PC-9 (cell line): ENCODE results near the gene HYAL1. TPM values are rescaled to one million over a fixed set of nuclear protein-coding genes. Genes with fewer than 3 reads are reported as not detected.

Source experiments
- BruUV-seq: library from RNA; stranded (reverse); fragments of 400-500 nt; replicated peaks from 2 replicates; lab custom pipeline; 2021; lab: Mats Ljungman, UMichigan
- CTCF ChIA-PET: fragments of 300-600 bp; sonication (Branson Sonifier 250); formaldehyde crosslinking; loops from one replicate; lab custom pipeline; 2022; ENCODE audit warnings: antibody characterized with exemption; lab: Charles Lee
- POLR2A ChIA-PET: fragments of 300-600 bp; sonication (Branson Sonifier 250); formaldehyde crosslinking; loops from one replicate; lab custom pipeline; 2022; ENCODE audit warnings: antibody characterized with exemption; ENCODE audit not compliant: unreplicated experiment; lab: Charles Lee
- DNase-seq, 2 experiments: peaks; one replicate each; pipeline versions ENCODE4 v3.0.0 to v3.0.0-alpha.2; 2015 to 2022; ENCODE audit warnings: mixed read lengths in 1 of 2
- H2AFZ ChIP-seq: fragments of 200-600 bp; sonication (generic); 2 replicates; pipeline ENCODE4 v1.8.1; 2017; ENCODE audit warnings: antibody characterized with exemption
- H3F3A ChIP-seq: fragments of 200-600 bp; sonication (generic); 2 replicates; pipeline ENCODE4 v1.8.1; 2017; ENCODE audit warnings: antibody characterized with exemption, mild to moderate bottlenecking, low read depth; ENCODE audit not compliant: insufficient read depth
- H3K27ac ChIP-seq: fragments of 200-600 bp; sonication (generic); 2 replicates; pipeline ENCODE4 v1.6.1; 2016; ENCODE audit warnings: mixed run types
- H3K27me3 ChIP-seq: fragments of 200-600 bp; sonication (generic); 2 replicates; pipeline ENCODE4 v1.6.1; 2016; ENCODE audit warnings: low read depth, mixed run types; ENCODE audit not compliant: insufficient read depth
- H3K36me3 ChIP-seq: fragments of 200-600 bp; sonication (generic); 2 replicates; pipeline ENCODE4 v1.6.1; 2016; ENCODE audit warnings: low read depth, mixed run types
- H3K4me1 ChIP-seq: fragments of 200-600 bp; sonication (generic); replicated peaks from 2 replicates; pipeline ENCODE4 v1.6.1; 2016; ENCODE audit warnings: mixed run types; ENCODE audit not compliant: insufficient read depth
- H3K4me2 ChIP-seq: fragments of 200-600 bp; sonication (generic); 2 replicates; pipeline ENCODE4 v1.6.1; 2017; ENCODE audit warnings: mixed run types
- H3K4me3 ChIP-seq: fragments of 200-600 bp; sonication (generic); 2 replicates; pipeline ENCODE4 v1.6.1; 2016; ENCODE audit warnings: mixed run types
- H3K79me2 ChIP-seq: fragments of 200-600 bp; sonication (generic); 2 replicates; pipeline ENCODE4 v1.6.1; 2017; ENCODE audit warnings: low read depth, mixed run types
- H3K9me2 ChIP-seq: fragments of 200-600 bp; sonication (generic); 2 replicates; pipeline ENCODE4 v1.8.1; 2017; ENCODE audit warnings: mild to moderate bottlenecking; ENCODE audit not compliant: insufficient read depth
- H3K9me3 ChIP-seq: fragments of 200-600 bp; sonication (generic); 2 replicates; pipeline ENCODE4 v1.8.1; 2016; ENCODE audit warnings: low read depth; ENCODE audit not compliant: insufficient read depth
- H4K20me1 ChIP-seq: fragments of 200-600 bp; sonication (generic); 2 replicates; pipeline ENCODE4 v1.8.1; 2017; ENCODE audit not compliant: insufficient read depth
- CTCF ChIP-seq: fragments of 200-600 bp; sonication (generic); conservative IDR thresholded peaks from 2 replicates; pipeline ENCODE4 v1.6.1; 2017; ENCODE audit warnings: mixed run types, antibody characterized with exemption, mild to moderate bottlenecking, moderate library complexity
- EZH2 ChIP-seq: fragments of 200-600 bp; sonication (generic); IDR thresholded peaks from 2 replicates; pipeline ENCODE4 v1.8.0; 2017; ENCODE audit warnings: antibody characterized with exemption, low read depth
- intact Hi-C: fragments of 100-400 bp; cut with micrococcal nuclease; formaldehyde crosslinking; loops from one replicate; pipeline ENCODE4 v1.10.0; 2022; ENCODE audit not compliant: unreplicated experiment
- total RNA-seq: library from RNA; stranded (reverse); gene quantifications from 2 replicates; pipeline ENCODE4 v1.2.3, GENCODE V29; 2021

HYAL1 gene
- total RNA-seq, 1 experiment from 2014 or later = 1.9 TPM

- Histone ChIP-seq H3K27me3 (no peaks in the 10 kb centered on the region), H3K36me3 (no peaks in the 10 kb centered on the region), H3K79me2 (peaks cover 28% of the 10 kb centered on the region), H3F3A (no peaks in the 10 kb centered on the region), H2AFZ (peak overlapping the region; percentile 77; the same call in 1 of the 2 replicates), H3K4me3 (peak overlapping the region; percentile 79), H3K9me3 (no peaks in the 10 kb centered on the region), H3K9me2 (no peaks in the 10 kb centered on the region), H3K4me1 (peaks cover 16% of the 10 kb centered on the region), H3K4me2 (peak overlapping the region; percentile 88), H4K20me1 (no peaks in the 10 kb centered on the region), H3K27ac (peak overlapping the region; percentile 47; the same call in 1 of the 2 replicates)
- no TSS peak for BruUV-seq
- ChIA-PET CTCF (no interaction called here), POLR2A (no interaction called here)
- intact Hi-C loops = no loop called here
- TF ChIP-seq EZH2 = no peak
- TF ChIP-seq CTCF = no peak
- no peak for DNase-seq
These were observed 10.1 kb downstream of the HYAL1 start for GRCh38 chr3:50293079-50293801.

- H3K27me3 ChIP-seq = no peaks in the 10 kb centered on the region
- no peaks in the 10 kb centered on the region for H3K9me2 ChIP-seq
- BruUV-seq = TSS peak; percentile 93
- no peaks in the 10 kb centered on the region for H4K20me1 ChIP-seq
- peak; percentile 90 to 95 for DNase-seq
- no peaks in the 10 kb centered on the region for H3K36me3 ChIP-seq
- TF ChIP-seq CTCF = no peak
- TF ChIP-seq EZH2 = no peak
- H3K4me3 ChIP-seq = peak within 1 kb of the TSS; percentile 79
- H2AFZ ChIP-seq = peak within 1 kb of the TSS; percentile 77
- peak within 1 kb of the TSS; percentile 88 for H3K4me2 ChIP-seq
- H3K27ac ChIP-seq = peak within 1 kb of the TSS; percentile 74
- no peaks in the 10 kb centered on the region for H3F3A ChIP-seq
- CTCF ChIA-PET = interaction anchor here (0.6 to 0.9 kb wide), 2 partner anchors 28 to 29 kb away, joined by 3 to 10 read pairs; no protein-coding TSS in a partner anchor
- POLR2A ChIA-PET = interaction anchor here (0.5 to 1.2 kb wide), 4 partner anchors 24 to 57 kb away, joined by 5 to 9 read pairs (median 8); partner anchors contain the start of gene GNAI2
- H3K79me2 ChIP-seq = peaks cover 25% of the 10 kb centered on the region
- H3K9me3 ChIP-seq = no peaks in the 10 kb centered on the region
- intact Hi-C loops = loop anchor here (1.0 kb wide), 1 partner anchor 29 kb away; no protein-coding TSS in a partner anchor
- H3K4me1 ChIP-seq = peaks cover 13% of the 10 kb centered on the region
These were observed 11.0 kb downstream of the HYAL1 start, which contains the start of gene IFRD2 for GRCh38 chr3:50292159-50293078. IFRD2 (minus strand) TSS chr3:50292429; CDS start chr3:50292274, 155 bp downstream.

GRCh38 chr3:50290161-50290641 is 13.2 kb downstream of the HYAL1 start:
- no peaks in the 10 kb centered on the region for H3K27me3 ChIP-seq
- no peaks in the 10 kb centered on the region for H3K36me3 ChIP-seq
- no peak overlapping the region for H3K27ac ChIP-seq
- no peaks in the 10 kb centered on the region for H3K9me3 ChIP-seq
- H3K9me2 ChIP-seq = no peaks in the 10 kb centered on the region
- TF ChIP-seq CTCF (no peak), EZH2 (no peak)
- H3K79me2 ChIP-seq = peaks cover 25% of the 10 kb centered on the region
- H2AFZ ChIP-seq = no peak overlapping the region
- H3K4me2 ChIP-seq = peak overlapping the region; percentile 88; the same call in 1 of the 2 replicates
- peaks cover 11% of the 10 kb centered on the region; the same call in 1 of the 2 replicates for H3F3A ChIP-seq
- no peaks in the 10 kb centered on the region for H4K20me1 ChIP-seq
- POLR2A ChIA-PET = no interaction called here
- CTCF ChIA-PET = no interaction called here
- intact Hi-C loops = no loop called here
- H3K4me3 ChIP-seq = no peak overlapping the region
- BruUV-seq = no TSS peak
- H3K4me1 ChIP-seq = peaks cover 13% of the 10 kb centered on the region
- DNase-seq = no peak
